ENCODE results near the gene VWF.
"Not testable (repeated sequence)": the region's sequence is repeated elsewhere in the genome, so short reads cannot be mapped to it uniquely, and the experiment has no call there.

Gene VWF

GRCh38 chr12:6016756-6017155 lies 107.7 kb downstream of the VWF start:
- Histone ChIP-seq H3K4me1 (ENCODE audit: control insufficient read depth, insufficient read depth, low read length) (no peaks in the 10 kb centered on the region), H3K27me3 (ENCODE audit: control insufficient read depth, insufficient read depth, low read length) (no peaks in the 10 kb centered on the region), H3K4me3 (ENCODE audit: low read depth, low read length) (no peak overlapping the region), H3K36me3 (ENCODE audit: control insufficient read depth, insufficient read depth, low read length) (no peaks in the 10 kb centered on the region), H3K9ac (ENCODE audit: low read depth, low read length) (no peak overlapping the region), H3K9me3 (ENCODE audit: control insufficient read depth, insufficient read depth, low read length) (no peaks in the 10 kb centered on the region)

GRCh38 chr12:6016004-6016403 lies 108.5 kb downstream of the VWF start:
- not testable (repeated sequence) for H3K4me3 ChIP-seq (ENCODE audit: low read depth, low read length); H3K4me1 ChIP-seq (ENCODE audit: control insufficient read depth, insufficient read depth, low read length); H3K9me3 ChIP-seq (ENCODE audit: control insufficient read depth, insufficient read depth, low read length); H3K9ac ChIP-seq (ENCODE audit: low read depth, low read length); H3K27me3 ChIP-seq (ENCODE audit: control insufficient read depth, insufficient read depth, low read length); H3K36me3 ChIP-seq (ENCODE audit: control insufficient read depth, insufficient read depth, low read length)

- H3K36me3 ChIP-seq (ENCODE audit: control insufficient read depth, insufficient read depth, low read length); H3K4me1 ChIP-seq (ENCODE audit: control insufficient read depth, insufficient read depth, low read length); H3K4me3 ChIP-seq (ENCODE audit: low read depth, low read length); H3K9ac ChIP-seq (ENCODE audit: low read depth, low read length); H3K27me3 ChIP-seq (ENCODE audit: control insufficient read depth, insufficient read depth, low read length); H3K9me3 ChIP-seq (ENCODE audit: control insufficient read depth, insufficient read depth, low read length): not testable (repeated sequence)
Observed at GRCh38 chr12:6015271-6015670, 109.2 kb downstream of the VWF start.

GRCh38 chr12:6010631-6011350 lies 113.7 kb downstream of the VWF start:
- not testable (repeated sequence) for H3K4me3 ChIP-seq (ENCODE audit: low read depth, low read length); H3K4me1 ChIP-seq (ENCODE audit: control insufficient read depth, insufficient read depth, low read length); H3K27me3 ChIP-seq (ENCODE audit: control insufficient read depth, insufficient read depth, low read length); H3K9ac ChIP-seq (ENCODE audit: low read depth, low read length); H3K36me3 ChIP-seq (ENCODE audit: control insufficient read depth, insufficient read depth, low read length); H3K9me3 ChIP-seq (ENCODE audit: control insufficient read depth, insufficient read depth, low read length)

- no peaks in the 10 kb centered on the region for H3K9me3 ChIP-seq (ENCODE audit: control insufficient read depth, insufficient read depth, low read length)
- no peak overlapping the region for H3K4me3 ChIP-seq (ENCODE audit: low read depth, low read length)
- H3K27me3 ChIP-seq (ENCODE audit: control insufficient read depth, insufficient read depth, low read length) = no peaks in the 10 kb centered on the region
- no peaks in the 10 kb centered on the region for H3K36me3 ChIP-seq (ENCODE audit: control insufficient read depth, insufficient read depth, low read length)
- H3K4me1 ChIP-seq (ENCODE audit: control insufficient read depth, insufficient read depth, low read length) = no peaks in the 10 kb centered on the region
- no peak overlapping the region for H3K9ac ChIP-seq (ENCODE audit: low read depth, low read length)
Observed at GRCh38 chr12:5997260-5997659, 127.2 kb downstream of the VWF start.

- Histone ChIP-seq H3K4me3 (ENCODE audit: low read depth, low read length) (no peak overlapping the region), H3K9me3 (ENCODE audit: control insufficient read depth, insufficient read depth, low read length) (no peaks in the 10 kb centered on the region), H3K27me3 (ENCODE audit: control insufficient read depth, insufficient read depth, low read length) (no peaks in the 10 kb centered on the region), H3K36me3 (ENCODE audit: control insufficient read depth, insufficient read depth, low read length) (no peaks in the 10 kb centered on the region), H3K9ac (ENCODE audit: low read depth, low read length) (no peak overlapping the region), H3K4me1 (ENCODE audit: control insufficient read depth, insufficient read depth, low read length) (no peaks in the 10 kb centered on the region)
Observed at GRCh38 chr12:5996459-5996858, 128.0 kb downstream of the VWF start.

- Histone ChIP-seq H3K9me3 (ENCODE audit: control insufficient read depth, insufficient read depth, low read length) (no peaks in the 10 kb centered on the region), H3K27me3 (ENCODE audit: control insufficient read depth, insufficient read depth, low read length) (no peaks in the 10 kb centered on the region), H3K4me3 (ENCODE audit: low read depth, low read length) (no peak overlapping the region), H3K9ac (ENCODE audit: low read depth, low read length) (no peak overlapping the region), H3K4me1 (ENCODE audit: control insufficient read depth, insufficient read depth, low read length) (no peaks in the 10 kb centered on the region), H3K36me3 (ENCODE audit: control insufficient read depth, insufficient read depth, low read length) (no peaks in the 10 kb centered on the region)
Observed at GRCh38 chr12:5989621-5990020, 134.8 kb downstream of the VWF start.

GRCh38 chr12:5988659-5989116 lies 135.8 kb downstream of the VWF start:
- Histone ChIP-seq H3K9ac (ENCODE audit: low read depth, low read length) (no peak overlapping the region), H3K36me3 (ENCODE audit: control insufficient read depth, insufficient read depth, low read length) (no peaks in the 10 kb centered on the region), H3K9me3 (ENCODE audit: control insufficient read depth, insufficient read depth, low read length) (no peaks in the 10 kb centered on the region), H3K27me3 (ENCODE audit: control insufficient read depth, insufficient read depth, low read length) (no peaks in the 10 kb centered on the region), H3K4me1 (ENCODE audit: control insufficient read depth, insufficient read depth, low read length) (no peaks in the 10 kb centered on the region), H3K4me3 (ENCODE audit: low read depth, low read length) (no peak overlapping the region)

GRCh38 chr12:5988088-5988487 lies 136.4 kb downstream of the VWF start:
- Histone ChIP-seq H3K9me3 (ENCODE audit: control insufficient read depth, insufficient read depth, low read length) (no peaks in the 10 kb centered on the region), H3K9ac (ENCODE audit: low read depth, low read length) (no peak overlapping the region), H3K4me3 (ENCODE audit: low read depth, low read length) (no peak overlapping the region), H3K36me3 (ENCODE audit: control insufficient read depth, insufficient read depth, low read length) (no peaks in the 10 kb centered on the region), H3K4me1 (ENCODE audit: control insufficient read depth, insufficient read depth, low read length) (no peaks in the 10 kb centered on the region), H3K27me3 (ENCODE audit: control insufficient read depth, insufficient read depth, low read length) (no peaks in the 10 kb centered on the region)

- Histone ChIP-seq H3K4me3 (ENCODE audit: low read depth, low read length) (no peak overlapping the region), H3K9ac (ENCODE audit: low read depth, low read length) (no peak overlapping the region), H3K27me3 (ENCODE audit: control insufficient read depth, insufficient read depth, low read length) (no peaks in the 10 kb centered on the region), H3K4me1 (ENCODE audit: control insufficient read depth, insufficient read depth, low read length) (no peaks in the 10 kb centered on the region), H3K9me3 (ENCODE audit: control insufficient read depth, insufficient read depth, low read length) (no peaks in the 10 kb centered on the region), H3K36me3 (ENCODE audit: control insufficient read depth, insufficient read depth, low read length) (no peaks in the 10 kb centered on the region)
Observed at GRCh38 chr12:5987573-5987972, 136.9 kb downstream of the VWF start.

- Histone ChIP-seq H3K4me3 (ENCODE audit: low read depth, low read length) (no peak overlapping the region), H3K9me3 (ENCODE audit: control insufficient read depth, insufficient read depth, low read length) (no peaks in the 10 kb centered on the region), H3K4me1 (ENCODE audit: control insufficient read depth, insufficient read depth, low read length) (no peaks in the 10 kb centered on the region), H3K27me3 (ENCODE audit: control insufficient read depth, insufficient read depth, low read length) (no peaks in the 10 kb centered on the region), H3K9ac (ENCODE audit: low read depth, low read length) (no peak overlapping the region), H3K36me3 (ENCODE audit: control insufficient read depth, insufficient read depth, low read length) (no peaks in the 10 kb centered on the region)
Observed at GRCh38 chr12:5985471-5985870, 139.0 kb downstream of the VWF start.

- Histone ChIP-seq H3K4me3 (ENCODE audit: low read depth, low read length) (no peak overlapping the region), H3K27me3 (ENCODE audit: control insufficient read depth, insufficient read depth, low read length) (no peaks in the 10 kb centered on the region), H3K36me3 (ENCODE audit: control insufficient read depth, insufficient read depth, low read length) (no peaks in the 10 kb centered on the region), H3K9me3 (ENCODE audit: control insufficient read depth, insufficient read depth, low read length) (no peaks in the 10 kb centered on the region), H3K4me1 (ENCODE audit: control insufficient read depth, insufficient read depth, low read length) (no peaks in the 10 kb centered on the region), H3K9ac (ENCODE audit: low read depth, low read length) (no peak overlapping the region)
Observed at GRCh38 chr12:5984873-5985272, 139.6 kb downstream of the VWF start.
